PC-9 (cell line): Measurements from ENCODE around the gene PCBP1. TPM values are rescaled to one million over a fixed set of nuclear protein-coding genes. Genes with fewer than 3 reads are reported as not detected.

Experiments
- BruUV-seq: library from RNA; stranded (reverse); fragments of 400-500 nt; replicated peaks from 2 replicates; lab custom pipeline; 2021; lab: Mats Ljungman, UMichigan
- CTCF ChIA-PET: fragments of 300-600 bp; sonication (Branson Sonifier 250); formaldehyde crosslinking; loops from one replicate; lab custom pipeline; 2022; ENCODE audit warnings: antibody characterized with exemption; lab: Charles Lee
- POLR2A ChIA-PET: fragments of 300-600 bp; sonication (Branson Sonifier 250); formaldehyde crosslinking; loops from one replicate; lab custom pipeline; 2022; ENCODE audit warnings: antibody characterized with exemption; ENCODE audit not compliant: unreplicated experiment; lab: Charles Lee
- DNase-seq, 2 experiments: peaks; one replicate each; pipeline versions ENCODE4 v3.0.0 to v3.0.0-alpha.2; 2015 to 2022; ENCODE audit warnings: mixed read lengths in 1 of 2
- H2AFZ ChIP-seq: fragments of 200-600 bp; sonication (generic); 2 replicates; pipeline ENCODE4 v1.8.1; 2017; ENCODE audit warnings: antibody characterized with exemption
- H3F3A ChIP-seq: fragments of 200-600 bp; sonication (generic); 2 replicates; pipeline ENCODE4 v1.8.1; 2017; ENCODE audit warnings: antibody characterized with exemption, mild to moderate bottlenecking, low read depth; ENCODE audit not compliant: insufficient read depth
- H3K27ac ChIP-seq: fragments of 200-600 bp; sonication (generic); 2 replicates; pipeline ENCODE4 v1.6.1; 2016; ENCODE audit warnings: mixed run types
- H3K27me3 ChIP-seq: fragments of 200-600 bp; sonication (generic); 2 replicates; pipeline ENCODE4 v1.6.1; 2016; ENCODE audit warnings: low read depth, mixed run types; ENCODE audit not compliant: insufficient read depth
- H3K36me3 ChIP-seq: fragments of 200-600 bp; sonication (generic); 2 replicates; pipeline ENCODE4 v1.6.1; 2016; ENCODE audit warnings: low read depth, mixed run types
- H3K4me1 ChIP-seq: fragments of 200-600 bp; sonication (generic); replicated peaks from 2 replicates; pipeline ENCODE4 v1.6.1; 2016; ENCODE audit warnings: mixed run types; ENCODE audit not compliant: insufficient read depth
- H3K4me2 ChIP-seq: fragments of 200-600 bp; sonication (generic); 2 replicates; pipeline ENCODE4 v1.6.1; 2017; ENCODE audit warnings: mixed run types
- H3K4me3 ChIP-seq: fragments of 200-600 bp; sonication (generic); 2 replicates; pipeline ENCODE4 v1.6.1; 2016; ENCODE audit warnings: mixed run types
- H3K79me2 ChIP-seq: fragments of 200-600 bp; sonication (generic); 2 replicates; pipeline ENCODE4 v1.6.1; 2017; ENCODE audit warnings: low read depth, mixed run types
- H3K9me2 ChIP-seq: fragments of 200-600 bp; sonication (generic); 2 replicates; pipeline ENCODE4 v1.8.1; 2017; ENCODE audit warnings: mild to moderate bottlenecking; ENCODE audit not compliant: insufficient read depth
- H3K9me3 ChIP-seq: fragments of 200-600 bp; sonication (generic); 2 replicates; pipeline ENCODE4 v1.8.1; 2016; ENCODE audit warnings: low read depth; ENCODE audit not compliant: insufficient read depth
- H4K20me1 ChIP-seq: fragments of 200-600 bp; sonication (generic); 2 replicates; pipeline ENCODE4 v1.8.1; 2017; ENCODE audit not compliant: insufficient read depth
- CTCF ChIP-seq: fragments of 200-600 bp; sonication (generic); conservative IDR thresholded peaks from 2 replicates; pipeline ENCODE4 v1.6.1; 2017; ENCODE audit warnings: mixed run types, antibody characterized with exemption, mild to moderate bottlenecking, moderate library complexity
- EZH2 ChIP-seq: fragments of 200-600 bp; sonication (generic); IDR thresholded peaks from 2 replicates; pipeline ENCODE4 v1.8.0; 2017; ENCODE audit warnings: antibody characterized with exemption, low read depth
- intact Hi-C: fragments of 100-400 bp; cut with micrococcal nuclease; formaldehyde crosslinking; loops from one replicate; pipeline ENCODE4 v1.10.0; 2022; ENCODE audit not compliant: unreplicated experiment
- total RNA-seq: library from RNA; stranded (reverse); gene quantifications from 2 replicates; pipeline ENCODE4 v1.2.3, GENCODE V29; 2021

The PCBP1 gene
- total RNA-seq, 1 experiment from 2014 or later: 227 TPM

GRCh38 chr2:70113359-70114070 is 26.2 kb downstream of the PCBP1 start:
- Histone ChIP-seq H3K4me3 (no peak overlapping the region), H3K4me1 (peaks cover 17% of the 10 kb centered on the region), H4K20me1 (no peaks in the 10 kb centered on the region), H3K27ac (no peak overlapping the region), H2AFZ (no peak overlapping the region), H3K27me3 (no peaks in the 10 kb centered on the region), H3K9me2 (no peaks in the 10 kb centered on the region), H3K79me2 (no peaks in the 10 kb centered on the region), H3K9me3 (no peaks in the 10 kb centered on the region), H3F3A (peaks cover 12% of the 10 kb centered on the region; the same call in 1 of the 2 replicates), H3K4me2 (no peak overlapping the region), H3K36me3 (no peaks in the 10 kb centered on the region)
- POLR2A ChIA-PET: interaction anchor here (0.6 to 0.7 kb wide), 2 partner anchors 23 to 32 kb away, joined by 3 to 4 read pairs; no protein-coding TSS in a partner anchor
- no TSS peak for BruUV-seq
- TF ChIP-seq EZH2 (no peak), CTCF (no peak)
- intact Hi-C loops: no loop called here
- no peak for DNase-seq
- CTCF ChIA-PET: interaction anchor here (0.7 kb wide), 1 partner anchor 228 kb away, joined by 6 read pairs; no protein-coding TSS in a partner anchor

GRCh38 chr2:70115646-70116442 is 28.6 kb downstream of the PCBP1 start:
- CTCF ChIA-PET: no interaction called here
- Histone ChIP-seq H3K4me3 (no peak overlapping the region), H3K9me3 (no peaks in the 10 kb centered on the region), H4K20me1 (no peaks in the 10 kb centered on the region), H3K27ac (no peak overlapping the region), H3K9me2 (no peaks in the 10 kb centered on the region), H3F3A (peaks cover 10% of the 10 kb centered on the region; the same call in 1 of the 2 replicates), H3K4me1 (peaks cover 7% of the 10 kb centered on the region), H3K79me2 (no peaks in the 10 kb centered on the region), H2AFZ (no peak overlapping the region), H3K27me3 (no peaks in the 10 kb centered on the region), H3K4me2 (no peak overlapping the region), H3K36me3 (no peaks in the 10 kb centered on the region)
- intact Hi-C loops: no loop called here
- TF ChIP-seq EZH2 (no peak), CTCF (no peak)
- POLR2A ChIA-PET: interaction anchor here (0.5 kb wide), 1 partner anchor 391 kb away, joined by 4 read pairs; no protein-coding TSS in a partner anchor
- DNase-seq: no peak
- BruUV-seq: no TSS peak

GRCh38 chr2:70116936-70117552 is 29.8 kb downstream of the PCBP1 start:
- no TSS peak for BruUV-seq
- CTCF ChIA-PET: no interaction called here

More at GRCh38 chr2:70116936-70117552, 29.8 kb downstream of the PCBP1 start:
- POLR2A ChIA-PET: no interaction called here
- Histone ChIP-seq H3K27me3 (no peaks in the 10 kb centered on the region), H3K9me3 (no peaks in the 10 kb centered on the region), H2AFZ (no peak overlapping the region), H3K27ac (no peak overlapping the region), H3K4me3 (no peak overlapping the region), H3K79me2 (no peaks in the 10 kb centered on the region), H3K9me2 (no peaks in the 10 kb centered on the region), H4K20me1 (no peaks in the 10 kb centered on the region), H3K4me1 (peaks cover 5% of the 10 kb centered on the region), H3K36me3 (no peaks in the 10 kb centered on the region), H3K4me2 (no peak overlapping the region), H3F3A (peaks cover 15% of the 10 kb centered on the region; the same call in 1 of the 2 replicates)
- TF ChIP-seq EZH2 (no peak), CTCF (no peak)
- intact Hi-C loops: no loop called here
- no peak for DNase-seq
